Spleen (tissue), 11 donors: ENCODE measurements around the gene MLKL. TPM values are rescaled to one million over a fixed set of nuclear protein-coding genes. Genes with fewer than 3 reads are reported as not detected.

Experiments
- DNase-seq: peaks from one replicate; pipeline ENCODE4 v3.0.0-alpha.2; 2020
- H3K27ac ChIP-seq, 8 donors: fragments of 200-600 bp; sonication (generic) in 7 of 8; 1 replicate in 4 of 8; 2 replicates in 4 of 8; pipeline versions ENCODE4 v1.5.0 to v1.8.0; 2016 to 2021; ENCODE audit warnings: inconsistent platforms in 4 of 8, mild to moderate bottlenecking in 4 of 8, moderate library complexity in 1 of 8
- H3K27me3 ChIP-seq, 7 donors: fragments of 200-600 bp; sonication (generic) in 6 of 7; replicated peaks in 1 of 7; 1 replicate in 4 of 7; 2 replicates in 3 of 7; pipeline versions ENCODE4 v1.5.0 to v1.8.0; 2016 to 2021; ENCODE audit warnings: inconsistent platforms in 3 of 7, mild to moderate bottlenecking in 1 of 7
- H3K36me3 ChIP-seq, 6 donors: fragments of 200-600 bp; sonication (generic) in 5 of 6; 1 replicate in 4 of 6; 2 replicates in 2 of 6; pipeline versions ENCODE4 v1.5.0 to v1.8.0; 2016 to 2021; ENCODE audit warnings: inconsistent platforms in 2 of 6
- H3K4me1 ChIP-seq, 6 donors: fragments of 200-600 bp; sonication (generic) in 5 of 6; 1 replicate in 3 of 6; 2 replicates in 3 of 6; pipeline versions ENCODE4 v1.5.0 to v1.8.0; 2016 to 2021; ENCODE audit warnings: inconsistent platforms in 3 of 6
- H3K4me3 ChIP-seq, 8 donors: fragments of 200-600 bp; sonication (generic) in 7 of 8; 1 replicate in 4 of 8; 2 replicates in 4 of 8; pipeline versions ENCODE4 v1.5.0 to v1.8.0; 2016 to 2021; ENCODE audit warnings: inconsistent platforms in 4 of 8, mild to moderate bottlenecking in 4 of 8, moderate library complexity in 2 of 8
- H3K9me3 ChIP-seq, 8 donors: fragments of 200-600 bp; sonication (generic) in 7 of 8; 1 replicate in 4 of 8; 2 replicates in 4 of 8; pipeline versions ENCODE4 v1.5.0 to v1.8.0; 2016 to 2021; ENCODE audit warnings: inconsistent platforms in 4 of 8
- CTCF ChIP-seq, 11 experiments: fragments of 200-600 bp in 7 of 11; fragments of 450-650 bp in 4 of 11; sonication (generic) in 4 of 11; IDR thresholded peaks in 8 of 11; conservative IDR thresholded peaks in 3 of 11; 1 replicate in 7 of 11; 2 replicates in 4 of 11; pipeline versions ENCODE4 v1.4.0 to v1.8.0; 2016 to 2021; ENCODE audit warnings: antibody characterized with exemption in 11 of 11, inconsistent platforms in 4 of 11, mild to moderate bottlenecking in 1 of 11
- POLR2A ChIP-seq, 3 donors: fragments of 450-650 bp; IDR thresholded peaks; one replicate each; pipeline ENCODE4 v1.5.1; 2017; ENCODE audit warnings: antibody characterized with exemption in 3 of 3, mild to moderate bottlenecking in 1 of 3
- POLR2AphosphoS5 ChIP-seq, 3 donors: sonication (generic); formaldehyde crosslinking; IDR thresholded peaks; one replicate each; pipeline ENCODE4 v1.5.1; 2017; ENCODE audit warnings: antibody characterized with exemption in 3 of 3
- WGBS, 5 donors: extraction: QIAGEN DNeasy Blood & Tissue Kit in 3 of 5; methylation state at CpG; one replicate each; pipeline versions ENCODE4 v1.1.5 to v1.1.7; 2013 to 2018; 5-methylcytosine and 5-hydroxymethylcytosine counted together
- intact Hi-C: fragments of 100-400 bp; cut with DNase I; formaldehyde crosslinking; loops from one replicate; pipeline ENCODE4 v1.15.0; 2023; ENCODE audit warnings: low total_unique reads
- polyA plus RNA-seq, 3 donors: library from polyadenylated mRNA; stranded (reverse); fragments of 200-250 nt; gene quantifications; one replicate each; pipeline ENCODE4 v1.2.1, GENCODE V29; 2013
- total RNA-seq, 7 donors: library from RNA; depleted of rRNA in 3 of 7; stranded (reverse); fragments of >200 nt in 3 of 7; fragmentation: NEBNext Ultra II Directional in 4 of 7; extraction: Animal tissue kit (Norgen Biotek cat#: 25700) in 4 of 7; gene quantifications; one replicate each; pipeline versions ENCODE4 v1.1.0 to v1.2.1, GENCODE V29; 2016 to 2021
- donor health status: healthy with polysubstance abuse.
- donor health status: DM: no; HTN: no; CAD: no; lungs with moderate emphysema.
- donor health status: DM: no; HTN: no; CAD: no.
- donor health status: Bipolar disorder and iron deficiency.
- donor health status: healthy.
- donor health status: DM: no; HTN: no; CAD: no.
- donor health status: DM: yes; HTN: yes; CAD: no.

The MLKL gene
- total and polyA plus RNA-seq, 10 donors: 21.4 to 69.6 (median 50.5) TPM

- WGBS, 5 donors: 86 to 95% (median 88%) methylated on average over 7 of the region's 7 CpGs
- TF ChIP-seq POLR2AphosphoS5 (IDR thresholded peaks at IDR 0.05) (no peak), CTCF (IDR thresholded peaks at IDR 0.05 in 8 of 11, conservative IDR thresholded peaks at IDR 0.05 in 3 of 11) (no peak), POLR2A (IDR thresholded peaks at IDR 0.05) (no peak)
- H3K4me1 ChIP-seq: no peaks in the 10 kb centered on the region
Observed at GRCh38 chr16:74637742-74638453, 62.8 kb downstream of the MLKL start.

GRCh38 chr16:74635303-74635702 lies 65.4 kb downstream of the MLKL start:
- Histone ChIP-seq H3K9me3 (no peaks in the 10 kb centered on the region), H3K27me3 (no peaks in the 10 kb centered on the region), H3K4me1 (no peaks in the 10 kb centered on the region), H3K36me3 (peaks cover 6 to 100% (median 85%) of the 10 kb centered on the region in 6 donors), H3K27ac (no peak overlapping the region), H3K4me3 (no peak overlapping the region)
- intact Hi-C loops: no loop called here
- 76 to 92% (median 77%) methylated on average over 5 of the region's 5 CpGs for WGBS, 5 donors
- TF ChIP-seq POLR2A (IDR thresholded peaks at IDR 0.05): no peak
- no peak for TF ChIP-seq CTCF (IDR thresholded peaks at IDR 0.05 in 8 of 11, conservative IDR thresholded peaks at IDR 0.05 in 3 of 11)
- no peak for DNase-seq

More at GRCh38 chr16:74637742-74638453, 62.8 kb downstream of the MLKL start:
- Histone ChIP-seq H3K27ac (no peak overlapping the region), H3K4me3 (no peak overlapping the region), H3K36me3 (peaks cover 0 to 100% (median 78%) of the 10 kb centered on the region in 6 donors), H3K27me3 (no peaks in the 10 kb centered on the region), H3K9me3 (no peaks in the 10 kb centered on the region)
- DNase-seq: no peak
- intact Hi-C loops: no loop called here

GRCh38 chr16:74633686-74634085 lies 67.0 kb downstream of the MLKL start:
- H3K9me3 ChIP-seq: no peaks in the 10 kb centered on the region
- TF ChIP-seq CTCF (IDR thresholded peaks at IDR 0.05 in 8 of 11, conservative IDR thresholded peaks at IDR 0.05 in 3 of 11) (no peak), POLR2AphosphoS5 (IDR thresholded peaks at IDR 0.05) (no peak), POLR2A (IDR thresholded peaks at IDR 0.05) (no peak)
- H3K4me3 ChIP-seq: no peak overlapping the region
- WGBS, 5 donors: 77 to 97% (median 92%) methylated on average over 7 of the region's 7 CpGs
- intact Hi-C loops: no loop called here
- no peak for DNase-seq
- no peaks in the 10 kb centered on the region for H3K27me3 ChIP-seq
- H3K4me1 ChIP-seq: no peaks in the 10 kb centered on the region
- H3K36me3 ChIP-seq: peaks cover 6 to 100% (median 89%) of the 10 kb centered on the region in 6 donors
- no peak overlapping the region for H3K27ac ChIP-seq

GRCh38 chr16:74627506-74628220 lies 73.0 kb downstream of the MLKL start:
- Histone ChIP-seq H3K27ac (no peak overlapping the region), H3K4me3 (no peak overlapping the region), H3K27me3 (no peaks in the 10 kb centered on the region), H3K4me1 (no peaks in the 10 kb centered on the region), H3K36me3 (peaks cover 9 to 100% (median 93%) of the 10 kb centered on the region in 6 donors), H3K9me3 (no peaks in the 10 kb centered on the region)
- WGBS, 5 donors: 78 to 92% (median 84%) methylated on average over 6 of the region's 6 CpGs
- no peak for DNase-seq
- TF ChIP-seq POLR2A (IDR thresholded peaks at IDR 0.05) (no peak), POLR2AphosphoS5 (IDR thresholded peaks at IDR 0.05) (no peak), CTCF (IDR thresholded peaks at IDR 0.05 in 8 of 11, conservative IDR thresholded peaks at IDR 0.05 in 3 of 11) (no peak)
- intact Hi-C loops: no loop called here
